IPS-NIHi7 (cell line): ENCODE results near the gene IL9R.
"Not testable (repeated sequence)": the region's sequence is repeated elsewhere in the genome, so short reads cannot be mapped to it uniquely, and the experiment has no call there.

Experiments
- DNase-seq: peaks from one replicate; pipeline ENCODE4 v3.0.0; 2012; ENCODE audit warnings: mixed read lengths; ENCODE audit errors: extremely low spot score

IL9R gene

DNA sequence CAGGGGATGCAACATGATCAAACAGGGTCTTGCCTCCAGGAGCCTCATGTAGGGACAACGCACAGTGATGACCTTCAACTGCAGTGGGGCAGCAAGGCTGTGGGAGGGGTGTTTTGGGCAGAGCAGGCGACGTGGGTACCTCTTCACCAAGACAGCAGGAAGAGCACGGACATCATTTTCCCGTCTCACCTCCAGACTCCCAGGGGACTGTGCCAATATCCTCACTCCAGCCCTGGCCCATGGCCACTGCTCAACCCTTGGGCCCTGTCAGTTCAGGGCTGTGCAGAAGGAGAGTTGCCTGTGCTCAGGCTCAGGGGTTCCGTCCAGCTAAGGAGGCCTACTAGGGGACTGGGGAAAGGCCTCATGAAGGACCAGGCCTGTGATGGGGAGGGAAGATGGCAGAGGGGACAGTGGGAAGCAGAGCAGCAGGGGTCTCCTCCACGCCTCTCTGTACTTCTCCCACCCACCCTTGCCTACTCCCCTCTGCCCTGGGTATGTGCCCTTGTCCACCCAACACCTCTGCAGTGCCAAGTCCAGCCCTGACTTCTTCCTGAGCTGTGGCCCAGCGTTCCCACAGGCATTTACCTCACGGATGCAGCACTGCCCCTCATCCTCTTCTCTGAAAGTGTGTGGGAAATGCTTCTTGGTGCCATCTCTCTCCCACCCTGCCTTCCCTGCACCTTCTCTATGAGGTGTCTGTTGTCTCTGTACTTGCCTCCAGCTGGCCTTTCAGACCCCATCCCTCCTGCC is 1.4 kb downstream of the IL9R start:
- no peak for DNase-seq

DNA sequence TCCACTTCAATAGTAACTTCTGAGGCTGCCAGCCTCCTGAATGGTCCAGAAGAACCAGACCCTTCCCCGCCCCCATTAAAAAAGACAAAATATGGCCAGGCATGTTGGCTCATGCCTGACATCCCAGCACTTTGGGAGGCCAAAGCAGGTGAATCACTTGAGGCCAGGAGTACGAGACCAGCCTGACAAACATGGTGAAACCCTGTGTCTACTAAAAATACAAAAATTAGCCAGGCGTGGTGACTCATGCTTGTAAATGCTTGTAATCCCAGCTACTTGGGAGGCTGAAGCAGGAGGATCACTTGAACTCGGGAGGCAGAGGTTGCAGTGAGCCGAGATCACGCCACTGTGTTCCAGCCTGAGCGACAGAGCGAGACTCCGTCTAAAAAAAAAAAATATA is 2.3 kb downstream of the IL9R start:
- not testable (repeated sequence) for DNase-seq

- no peak for DNase-seq
Observed at GRCh38 chrX:156000361-156000926, 2.9 kb downstream of the IL9R start.

- no peak for DNase-seq
Observed at GRCh38 chrX:156001001-156001666, 3.6 kb downstream of the IL9R start.

GRCh38 chrX:156001667-156002021 is 4.1 kb downstream of the IL9R start:
- DNase-seq, result no peak

DNA sequence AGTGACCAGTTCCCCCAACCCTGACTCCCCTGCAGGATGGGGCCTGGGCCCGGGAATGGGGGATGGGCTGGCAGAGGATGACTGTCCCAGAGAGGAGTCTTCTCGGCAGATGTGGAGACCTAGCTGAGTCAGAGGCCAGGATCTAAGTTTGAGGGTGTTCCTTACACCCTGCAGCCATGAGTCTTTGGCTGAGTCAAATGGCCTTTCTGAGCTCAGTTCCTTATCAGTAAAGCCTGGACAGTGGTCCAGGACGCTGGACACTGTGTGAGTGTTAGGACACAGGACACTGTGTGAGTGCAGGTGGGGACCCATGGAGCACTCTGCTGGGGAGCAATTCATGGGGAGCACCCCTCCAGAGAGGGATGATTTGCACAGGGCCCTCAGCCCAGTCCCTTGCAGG is 5.0 kb downstream of the IL9R start:
- DNase-seq, result no peak

- DNase-seq, result no peak
Observed at GRCh38 chrX:156003486-156004185, 6.1 kb downstream of the IL9R start.

DNA sequence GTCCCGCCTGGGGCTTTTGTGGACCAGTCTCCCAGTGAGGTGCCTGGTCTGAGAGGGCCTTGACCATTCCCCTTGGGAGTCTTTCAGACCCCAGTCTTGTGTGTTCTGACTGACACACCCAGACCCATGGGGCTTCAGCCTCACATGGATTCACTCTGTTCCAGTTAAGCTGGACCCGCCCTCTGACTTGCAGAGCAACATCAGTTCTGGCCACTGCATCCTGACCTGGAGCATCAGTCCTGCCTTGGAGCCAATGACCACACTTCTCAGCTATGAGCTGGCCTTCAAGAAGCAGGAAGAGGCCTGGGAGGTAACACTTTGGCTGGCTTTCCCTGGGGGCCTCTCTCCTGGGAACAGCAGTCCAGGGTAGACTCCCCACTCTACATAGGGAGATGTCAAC is 6.8 kb downstream of the IL9R start:
- DNase-seq, result no peak

- no peak for DNase-seq
Observed at GRCh38 chrX:156004740-156005139, 7.2 kb downstream of the IL9R start.

- no peak for DNase-seq
Observed at GRCh38 chrX:156005144-156005543, 7.6 kb downstream of the IL9R start.

DNA sequence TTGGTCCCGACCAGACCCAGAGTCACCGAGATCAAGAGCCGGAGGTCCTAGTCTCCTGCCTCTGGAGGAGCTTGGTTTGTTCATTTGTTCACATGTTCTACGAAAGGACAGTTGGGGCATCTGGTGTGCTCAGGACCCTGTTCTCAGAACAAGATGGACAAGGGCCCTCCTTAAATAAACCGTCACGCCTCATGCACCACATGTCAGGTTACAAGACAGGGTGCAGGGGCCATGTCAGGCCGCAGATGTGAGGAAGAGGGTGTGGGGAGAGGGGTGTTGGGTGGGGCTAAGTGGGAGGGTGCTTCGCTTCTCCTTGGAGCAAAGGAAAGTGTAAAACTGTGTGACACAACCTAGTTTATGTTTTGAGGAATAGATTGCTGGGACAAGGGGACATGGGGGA is 9.0 kb downstream of the IL9R start:
- not testable (repeated sequence) for DNase-seq

DNA sequence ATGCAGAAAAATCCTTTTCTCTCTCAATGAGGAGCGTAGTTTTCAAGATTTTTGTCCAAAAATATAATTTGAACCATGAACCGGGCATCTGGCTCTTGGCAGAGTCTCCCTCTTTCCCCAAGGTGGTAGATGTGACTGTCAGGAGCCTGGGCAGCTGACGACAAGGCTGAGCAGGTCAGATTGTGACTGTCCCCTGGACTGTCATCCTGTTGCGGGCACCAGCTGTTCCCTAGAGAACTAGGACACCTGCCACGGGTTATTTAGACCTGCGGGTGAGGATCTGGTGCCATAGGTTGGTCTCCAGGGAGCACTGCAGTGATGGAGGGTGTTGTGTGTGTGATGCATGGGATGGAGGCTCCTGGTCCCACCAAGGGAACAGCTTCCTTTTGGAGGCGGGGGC is 10.9 kb downstream of the IL9R start:
- not testable (repeated sequence) for DNase-seq

GRCh38 chrX:156008915-156009314 is 11.4 kb downstream of the IL9R start:
- DNase-seq, result no peak

- not testable (repeated sequence) for DNase-seq
Observed at GRCh38 chrX:156009691-156010090, 12.2 kb downstream of the IL9R start.

GRCh38 chrX:156013286-156013953 is 15.9 kb downstream of the IL9R start:
- DNase-seq, result not testable (repeated sequence)

DNA sequence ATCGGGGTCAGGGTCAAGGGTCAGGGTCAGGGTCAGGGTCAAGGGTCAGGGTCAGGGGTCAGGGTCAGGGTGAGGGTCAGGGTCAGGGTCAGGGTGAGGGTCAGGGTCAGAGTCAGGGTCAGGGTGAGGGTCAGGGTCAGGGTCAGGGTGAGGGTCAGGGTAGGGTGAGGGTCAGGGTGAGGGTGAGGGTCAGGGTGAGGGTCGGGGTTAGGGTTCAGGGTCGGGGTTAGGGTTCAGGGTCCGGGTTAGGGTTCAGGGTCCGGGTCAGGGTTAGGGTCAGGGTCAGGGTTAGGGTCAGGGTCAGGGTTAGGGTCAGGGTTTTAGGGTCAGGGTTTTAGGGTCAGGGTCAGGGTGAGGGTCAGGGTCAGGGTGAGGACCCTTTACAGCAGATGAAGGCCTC is 22.4 kb downstream of the IL9R start:
- not testable (repeated sequence) for DNase-seq

DNA sequence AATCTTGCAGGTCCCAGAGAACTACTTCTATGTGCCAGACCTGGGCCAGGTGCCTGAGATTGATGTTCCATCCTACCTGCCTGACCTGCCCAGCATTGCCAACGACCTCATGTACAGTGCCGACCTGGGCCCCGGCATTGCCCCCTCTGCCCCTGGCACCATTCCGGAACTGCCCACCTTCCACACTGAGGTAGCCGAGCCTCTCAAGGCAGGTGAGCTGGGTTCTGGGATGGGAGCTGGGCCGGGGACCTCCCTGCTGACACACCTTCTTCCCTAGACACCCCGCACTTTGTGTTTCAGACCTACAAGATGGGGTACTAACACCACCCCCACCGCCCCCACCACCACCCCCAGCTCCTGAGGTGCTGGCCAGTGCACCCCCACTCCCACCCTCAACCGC is 25.5 kb downstream of the IL9R start:
- DNase-seq, result not testable (repeated sequence)

- DNase-seq, result not testable (repeated sequence)
Observed at GRCh38 chrX:156024949-156025492, 27.5 kb downstream of the IL9R start.

DNA sequence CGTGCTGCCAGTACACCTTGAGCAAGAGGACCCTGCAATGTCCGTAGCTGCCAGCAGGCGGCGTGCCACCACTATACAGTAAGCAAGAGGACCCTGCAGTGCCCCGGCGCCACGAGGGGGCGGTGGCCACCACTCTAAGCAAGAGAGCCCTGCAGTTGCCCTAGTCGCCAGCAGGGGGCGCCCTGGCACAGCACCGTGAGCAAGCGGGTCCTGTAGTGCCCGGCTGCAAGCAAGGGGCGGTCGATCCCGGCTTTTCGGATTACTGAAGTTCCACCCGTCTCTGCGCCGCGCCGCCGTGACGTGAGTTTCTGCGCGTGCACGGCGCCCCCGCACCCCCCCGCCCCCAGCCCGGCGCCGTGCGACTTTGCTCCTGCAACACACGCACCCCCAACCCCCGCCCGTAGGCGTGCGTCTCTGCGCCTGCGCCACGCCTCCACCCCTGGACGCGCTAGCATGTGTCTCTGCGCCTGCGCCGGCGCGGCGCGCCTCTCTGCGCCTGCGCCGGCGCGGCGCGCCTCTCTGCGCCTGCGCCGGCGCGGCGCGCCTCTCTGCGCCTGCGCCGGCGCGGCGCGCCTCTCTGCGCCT is 31.2 kb downstream of the IL9R start:
- DNase-seq, result not testable (repeated sequence)

DNA sequence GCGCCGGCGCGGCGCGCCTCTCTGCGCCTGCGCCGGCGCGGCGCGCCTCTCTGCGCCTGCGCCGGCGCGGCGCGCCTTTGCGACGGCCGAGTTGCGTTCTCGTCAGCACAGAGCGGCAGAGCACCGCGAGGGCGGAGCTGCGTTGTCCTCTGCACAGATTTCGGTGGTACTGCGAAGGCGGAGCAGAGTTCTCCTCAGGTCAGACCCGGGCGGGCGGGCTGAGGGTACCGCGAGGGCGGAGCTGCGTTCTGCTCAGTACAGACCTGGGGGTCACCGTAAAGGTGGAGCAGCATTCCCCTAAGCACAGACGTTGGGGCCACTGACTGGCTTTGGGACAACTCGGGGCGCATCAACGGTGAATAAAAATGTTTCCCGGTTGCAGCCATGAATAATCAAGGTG is 31.8 kb downstream of the IL9R start:
- DNase-seq, result not testable (repeated sequence)
